Loucy (cell line): ENCODE data around the gene ZBTB32.

Experiments used
- H2AFZ ChIP-seq: fragments of 200-600 bp; sonication (generic); 2 replicates; pipeline ENCODE4 v1.6.0; 2016; ENCODE audit warnings: antibody characterized with exemption, mild to moderate bottlenecking, low read length, moderate library complexity
- H3F3A ChIP-seq: fragments of 200-600 bp; 2 replicates; pipeline ENCODE4 v1.6.0; 2016; ENCODE audit warnings: antibody characterized with exemption, low read depth, mild to moderate bottlenecking
- H3K27me3 ChIP-seq: fragments of 200-600 bp; sonication (generic); 2 replicates; pipeline ENCODE4 v1.6.1; 2014; ENCODE audit warnings: low read length, mild to moderate bottlenecking; ENCODE audit not compliant: insufficient read depth, poor library complexity, severe bottlenecking
- H3K36me3 ChIP-seq: fragments of 200-600 bp; sonication (generic); 2 replicates; pipeline ENCODE4 v1.6.1; 2016; ENCODE audit warnings: low read length; ENCODE audit not compliant: insufficient read depth
- H3K4me1 ChIP-seq: fragments of 200-600 bp; sonication (generic); 2 replicates; pipeline ENCODE4 v1.5.1; 2014; ENCODE audit warnings: low read length, mild to moderate bottlenecking; ENCODE audit not compliant: insufficient read depth, poor library complexity, severe bottlenecking
- H3K4me2 ChIP-seq: fragments of 200-600 bp; sonication (generic); 2 replicates; pipeline ENCODE4 v1.6.0; 2014; ENCODE audit warnings: antibody characterized with exemption, low read length, low read depth, mild to moderate bottlenecking; ENCODE audit not compliant: poor library complexity, severe bottlenecking
- H3K4me3 ChIP-seq: fragments of 200-600 bp; sonication (generic); 2 replicates; pipeline ENCODE4 v1.5.1; 2014; ENCODE audit warnings: low read length, mild to moderate bottlenecking, mixed read lengths; ENCODE audit not compliant: poor library complexity, severe bottlenecking
- H3K79me2 ChIP-seq: fragments of 200-600 bp; sonication (generic); 2 replicates; pipeline ENCODE4 v1.6.1; 2014; ENCODE audit warnings: low read length; ENCODE audit not compliant: insufficient read depth
- H3K9ac ChIP-seq: fragments of 200-600 bp; sonication (generic); 2 replicates; pipeline ENCODE4 v1.6.0; 2014; ENCODE audit warnings: mild to moderate bottlenecking, low read depth, low read length, moderate library complexity; ENCODE audit not compliant: poor library complexity, severe bottlenecking
- H3K9me2 ChIP-seq: fragments of 200-600 bp; sonication (generic); replicated peaks from 2 replicates; pipeline ENCODE4 v1.6.1; 2016; ENCODE audit warnings: low read depth, low read length, mixed read lengths
- H3K9me3 ChIP-seq: fragments of 200-600 bp; sonication (generic); 2 replicates; pipeline ENCODE4 v1.6.1; 2014; ENCODE audit warnings: mild to moderate bottlenecking, antibody characterized with exemption, low read length, low read depth; ENCODE audit not compliant: insufficient read depth
- H4K20me1 ChIP-seq: fragments of 200-600 bp; sonication (generic); 2 replicates; pipeline ENCODE4 v1.6.0; 2014; ENCODE audit warnings: antibody characterized with exemption, low read length, mild to moderate bottlenecking; ENCODE audit not compliant: insufficient read depth, poor library complexity, severe bottlenecking
- EZH2phosphoT487 ChIP-seq: fragments of 200-600 bp; IDR thresholded peaks from 2 replicates; pipeline ENCODE4 v1.6.1; 2018; ENCODE audit warnings: antibody characterized with exemption, mild to moderate bottlenecking, moderate library complexity, borderline replicate concordance
- TF ChIP-seq, protein P1 (sequence below): fragments of 200-600 bp; sonication (generic); conservative IDR thresholded peaks from 2 replicates; pipeline ENCODE4 v1.5.1; 2014; ENCODE audit warnings: mild to moderate bottlenecking, antibody characterized with exemption, low read length

ZBTB32 gene

DNA sequence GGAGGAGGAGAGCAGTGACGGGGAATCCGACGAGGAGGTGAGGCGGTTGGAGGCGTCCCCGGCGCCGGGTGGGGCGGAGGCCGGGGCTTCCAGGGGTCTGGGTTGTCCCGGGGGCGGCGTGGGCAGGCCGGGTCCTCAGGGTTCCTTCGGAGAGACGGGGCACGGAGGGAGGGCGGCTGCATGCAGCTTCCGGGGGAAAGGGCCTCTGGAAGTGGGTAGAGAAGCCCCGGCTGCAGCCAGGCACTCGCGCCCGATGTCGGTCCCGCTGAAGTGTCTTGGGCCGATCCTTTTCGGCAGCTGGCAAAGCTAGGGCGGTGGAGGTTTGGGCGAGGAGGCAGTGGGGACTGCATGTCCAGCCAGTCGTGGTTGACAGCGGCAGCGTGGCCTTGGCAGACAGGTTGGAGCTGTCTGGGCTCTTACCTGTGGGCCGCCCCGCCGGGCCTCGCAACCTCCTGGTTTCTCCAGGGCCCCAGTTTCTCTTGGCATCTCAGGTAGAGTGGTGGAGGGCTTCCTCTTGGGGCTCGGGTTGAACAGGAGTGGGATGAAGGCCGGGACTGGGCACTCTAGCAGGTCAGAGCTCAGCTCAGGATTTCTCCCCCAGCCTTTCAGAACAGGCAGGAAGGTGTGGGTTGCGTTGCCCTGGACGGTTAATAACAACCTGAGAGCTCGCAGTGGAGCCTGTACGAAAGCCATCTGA lies 14.1 kb downstream of the ZBTB32 start:
- Histone ChIP-seq H3K4me3 (peak overlapping the region; percentile 86), H3K4me2 (peak overlapping the region; percentile 92), H3K79me2 (peaks cover 51% of the 10 kb centered on the region), H3K9me3 (no peaks in the 10 kb centered on the region), H3K9ac (peak overlapping the region; percentile 85), H3K27me3 (no peaks in the 10 kb centered on the region), H2AFZ (no peak overlapping the region), H3K9me2 (no peaks in the 10 kb centered on the region), H4K20me1 (peaks cover 27% of the 10 kb centered on the region), H3K4me1 (peaks cover 27% of the 10 kb centered on the region), H3K36me3 (peaks cover 17% of the 10 kb centered on the region; the same call in 1 of the 2 replicates), H3F3A (no peaks in the 10 kb centered on the region)
- TF ChIP-seq, protein P1, sequence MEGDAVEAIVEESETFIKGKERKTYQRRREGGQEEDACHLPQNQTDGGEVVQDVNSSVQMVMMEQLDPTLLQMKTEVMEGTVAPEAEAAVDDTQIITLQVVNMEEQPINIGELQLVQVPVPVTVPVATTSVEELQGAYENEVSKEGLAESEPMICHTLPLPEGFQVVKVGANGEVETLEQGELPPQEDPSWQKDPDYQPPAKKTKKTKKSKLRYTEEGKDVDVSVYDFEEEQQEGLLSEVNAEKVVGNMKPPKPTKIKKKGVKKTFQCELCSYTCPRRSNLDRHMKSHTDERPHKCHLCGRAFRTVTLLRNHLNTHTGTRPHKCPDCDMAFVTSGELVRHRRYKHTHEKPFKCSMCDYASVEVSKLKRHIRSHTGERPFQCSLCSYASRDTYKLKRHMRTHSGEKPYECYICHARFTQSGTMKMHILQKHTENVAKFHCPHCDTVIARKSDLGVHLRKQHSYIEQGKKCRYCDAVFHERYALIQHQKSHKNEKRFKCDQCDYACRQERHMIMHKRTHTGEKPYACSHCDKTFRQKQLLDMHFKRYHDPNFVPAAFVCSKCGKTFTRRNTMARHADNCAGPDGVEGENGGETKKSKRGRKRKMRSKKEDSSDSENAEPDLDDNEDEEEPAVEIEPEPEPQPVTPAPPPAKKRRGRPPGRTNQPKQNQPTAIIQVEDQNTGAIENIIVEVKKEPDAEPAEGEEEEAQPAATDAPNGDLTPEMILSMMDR = no peak
- no peak for TF ChIP-seq EZH2phosphoT487

- peaks cover 28% of the 10 kb centered on the region; the same call in 1 of the 2 replicates for H3K36me3 ChIP-seq
- TF ChIP-seq EZH2phosphoT487 = no peak
- TF ChIP-seq, protein P1 = no peak
- peak overlapping the region; percentile 85 for H3K9ac ChIP-seq
- no peak overlapping the region for H2AFZ ChIP-seq
- H3K4me2 ChIP-seq = peak overlapping the region; percentile 92
- H3K9me3 ChIP-seq = no peaks in the 10 kb centered on the region
- H3K79me2 ChIP-seq = peaks cover 51% of the 10 kb centered on the region
- H3K27me3 ChIP-seq = no peaks in the 10 kb centered on the region
- peak overlapping the region; percentile 86 for H3K4me3 ChIP-seq
- H3K9me2 ChIP-seq = no peaks in the 10 kb centered on the region
- peaks cover 27% of the 10 kb centered on the region for H4K20me1 ChIP-seq
- H3K4me1 ChIP-seq = peaks cover 27% of the 10 kb centered on the region
- H3F3A ChIP-seq = no peaks in the 10 kb centered on the region
Measured at GRCh38 chr19:35719402-35720162, 15.2 kb downstream of the ZBTB32 start.

- no peak overlapping the region for H3K9ac ChIP-seq
- peak overlapping the region; percentile 92 for H3K4me2 ChIP-seq
- H4K20me1 ChIP-seq = peaks cover 27% of the 10 kb centered on the region
- no peak for TF ChIP-seq EZH2phosphoT487
- no peak overlapping the region for H2AFZ ChIP-seq
- H3K9me3 ChIP-seq = no peaks in the 10 kb centered on the region
- H3K9me2 ChIP-seq = no peaks in the 10 kb centered on the region
- no peak overlapping the region for H3K4me3 ChIP-seq
- H3K27me3 ChIP-seq = no peaks in the 10 kb centered on the region
- peaks cover 33% of the 10 kb centered on the region; the same call in 1 of the 2 replicates for H3K36me3 ChIP-seq
- H3K4me1 ChIP-seq = peaks cover 25% of the 10 kb centered on the region
- no peaks in the 10 kb centered on the region for H3F3A ChIP-seq
- peaks cover 50% of the 10 kb centered on the region for H3K79me2 ChIP-seq
Measured at GRCh38 chr19:35720163-35720524, 15.8 kb downstream of the ZBTB32 start.
